NCI-H2081 (cell line): ENCODE measurements around the gene IFNL4.
"Not testable (repeated sequence)": the region's sequence is repeated elsewhere in the genome, so short reads cannot be mapped to it uniquely, and the experiment has no call there.

Experiments used
- DNase-seq, 2 experiments: peaks; one replicate each; lab custom pipeline; 2025; lab: John Stamatoyannopoulos, UW

IFNL4 gene

GRCh38 chr19:39248806-39249205 lies at the start of gene IFNL4:
Gene IFNL4 (minus strand): TSS chr19:39248856.
- DNase-seq: no peak

- DNase-seq: no peak
Measured at GRCh38 chr19:39297931-39298634, 49.4 kb upstream of the IFNL4 start.

GRCh38 chr19:39296906-39297305 lies 48.2 kb upstream of the IFNL4 start:
- no peak for DNase-seq

GRCh38 chr19:39296055-39296645 lies 47.5 kb upstream of the IFNL4 start, which contains the start of gene IFNL1:
Gene IFNL1 (plus strand): TSS chr19:39296407. CDS start chr19:39296422, 15 bp downstream.
- DNase-seq: no peak

- DNase-seq: no peak
Measured at GRCh38 chr19:39293394-39293793, 44.7 kb upstream of the IFNL4 start.

GRCh38 chr19:39284032-39284431 lies 35.4 kb upstream of the IFNL4 start:
- no peak for DNase-seq

- DNase-seq: no peak
Measured at GRCh38 chr19:39282021-39282420, 33.4 kb upstream of the IFNL4 start.

GRCh38 chr19:39277598-39277997 lies 28.9 kb upstream of the IFNL4 start:
- DNase-seq: no peak

- DNase-seq: no peak
Measured at GRCh38 chr19:39276740-39277139, 28.1 kb upstream of the IFNL4 start.

- DNase-seq: no peak
Measured at GRCh38 chr19:39275578-39275977, 26.9 kb upstream of the IFNL4 start.

- DNase-seq: not testable (repeated sequence)
Measured at GRCh38 chr19:39273859-39274258, 25.2 kb upstream of the IFNL4 start.

GRCh38 chr19:39270036-39270871 lies 21.6 kb upstream of the IFNL4 start:
- no peak for DNase-seq

GRCh38 chr19:39269369-39269768 lies 20.7 kb upstream of the IFNL4 start:
- not testable (repeated sequence) for DNase-seq

GRCh38 chr19:39268531-39269223 lies 20.0 kb upstream of the IFNL4 start:
- DNase-seq: not testable (repeated sequence)

- DNase-seq: not testable (repeated sequence)
Measured at GRCh38 chr19:39268085-39268484, 19.4 kb upstream of the IFNL4 start, which contains the start of gene IFNL2. Gene IFNL2 (plus strand): TSS chr19:39268396. CDS start chr19:39268569, 173 bp downstream.

GRCh38 chr19:39265321-39265916 lies 16.8 kb upstream of the IFNL4 start:
- DNase-seq: no peak

- no peak for DNase-seq
Measured at GRCh38 chr19:39264306-39265290, 15.9 kb upstream of the IFNL4 start.

- no peak for DNase-seq
Measured at GRCh38 chr19:39263912-39264305, 15.3 kb upstream of the IFNL4 start.

GRCh38 chr19:39262496-39262895 lies 13.8 kb upstream of the IFNL4 start:
- no peak for DNase-seq

GRCh38 chr19:39261704-39262103 lies 13.0 kb upstream of the IFNL4 start:
- no peak for DNase-seq
